IMR-90 (cell line): ENCODE data around the gene ZNFX1. TPM values are rescaled to one million over a fixed set of nuclear protein-coding genes. Genes with fewer than 3 reads are reported as not detected.

Experiments
- ATAC-seq: fragments of 200-7000 bp; cut with Tn5 transposase; 2 replicates; pipeline ENCODE4 v1.9.1; 2020; ENCODE audit warnings: low read depth, mild to moderate bottlenecking, moderate library complexity
- BruUV-seq: library from RNA; stranded (reverse); fragments of 400-500 nt; replicated peaks from 2 replicates; lab custom pipeline; 2021; lab: Mats Ljungman, UMichigan
- CTCF ChIA-PET: fragments of 300-600 bp; formaldehyde crosslinking; extraction: SDS; loops from one replicate; lab custom pipeline; 2021; ENCODE audit warnings: antibody characterized with exemption; lab: Yijun Ruan, JAX
- POLR2A ChIA-PET: fragments of 300-600 bp; sonication (Branson Sonifier 250); formaldehyde crosslinking; loops from one replicate; lab custom pipeline; 2022; ENCODE audit warnings: antibody characterized with exemption; ENCODE audit not compliant: unreplicated experiment; lab: Charles Lee
- DNase-seq: peaks from one replicate; pipeline ENCODE4 v3.0.0; 2013
- H2AFZ ChIP-seq: replicated peaks from 2 replicates; pipeline ENCODE3; 2013; ENCODE audit warnings: low read length, mild to moderate bottlenecking; ENCODE audit not compliant: poor library complexity
- H2AK5ac ChIP-seq: 2 replicates; pipeline ENCODE4 v1.6.1; 2013; ENCODE audit warnings: low read depth, low read length, inconsistent platforms
- H2AK9ac ChIP-seq: replicated peaks from 2 replicates; pipeline ENCODE3; 2013; ENCODE audit warnings: mild to moderate bottlenecking, low read depth, low read length, moderate library complexity; ENCODE audit not compliant: poor library complexity
- H2BK120ac ChIP-seq: 2 replicates; pipeline ENCODE4 v1.6.1; 2013; ENCODE audit warnings: low read depth, low read length, inconsistent platforms
- H2BK15ac ChIP-seq: 3 replicates; pipeline ENCODE4 v1.6.1; 2013; ENCODE audit warnings: low read depth, low read length, inconsistent platforms
- H2BK20ac ChIP-seq: 2 replicates; pipeline ENCODE4 v1.6.1; 2013; ENCODE audit warnings: low read depth, mild to moderate bottlenecking, inconsistent platforms, low read length, moderate library complexity
- H2BK5ac ChIP-seq: 2 replicates; pipeline ENCODE4 v1.6.1; 2013; ENCODE audit warnings: mild to moderate bottlenecking, low read depth, low read length, inconsistent platforms; ENCODE audit not compliant: poor library complexity, severe bottlenecking
- H3K14ac ChIP-seq: replicated peaks from 2 replicates; pipeline ENCODE4 v1.6.1; 2013; ENCODE audit warnings: low read depth, low read length, inconsistent platforms
- H3K18ac ChIP-seq: 2 replicates; pipeline ENCODE4 v1.6.1; 2013; ENCODE audit warnings: low read depth, low read length, control low read depth
- H3K23ac ChIP-seq: 2 replicates; pipeline ENCODE4 v1.6.1; 2013; ENCODE audit warnings: low read depth, low read length, inconsistent platforms
- H3K27ac ChIP-seq: 2 replicates; pipeline ENCODE4 v1.5.1; 2013; ENCODE audit warnings: mild to moderate bottlenecking, control low read depth, low read length; ENCODE audit not compliant: insufficient read depth
- H3K27me3 ChIP-seq: 2 replicates; pipeline ENCODE4 v1.6.1; 2013; ENCODE audit warnings: low read length; ENCODE audit not compliant: control insufficient read depth, insufficient read depth
- H3K36me3 ChIP-seq: 2 replicates; pipeline ENCODE4 v1.6.1; 2013; ENCODE audit warnings: low read length, mixed read lengths; ENCODE audit not compliant: control insufficient read depth, insufficient read depth
- H3K4ac ChIP-seq: 2 replicates; pipeline ENCODE4 v1.6.1; 2013; ENCODE audit warnings: low read depth, low read length, inconsistent platforms
- H3K4me1 ChIP-seq: 2 replicates; pipeline ENCODE4 v1.6.1; 2013; ENCODE audit warnings: low read length, mixed read lengths; ENCODE audit not compliant: control insufficient read depth, insufficient read depth
- H3K4me2 ChIP-seq: 2 replicates; pipeline ENCODE4 v1.6.1; 2013; ENCODE audit warnings: low read depth, mild to moderate bottlenecking, control low read depth, low read length, moderate library complexity
- H3K4me3 ChIP-seq: 2 replicates; pipeline ENCODE4 v1.5.1; 2013; ENCODE audit warnings: low read depth, mild to moderate bottlenecking, control low read depth, low read length, moderate library complexity; ENCODE audit not compliant: insufficient read depth
- H3K56ac ChIP-seq: 2 replicates; pipeline ENCODE4 v1.6.1; 2013; ENCODE audit warnings: low read length, inconsistent platforms; ENCODE audit not compliant: insufficient read depth; ENCODE audit errors: extremely low read depth
- H3K79me1 ChIP-seq, 2 experiments: 2 replicates each; pipeline ENCODE4 v1.6.1; 2013; ENCODE audit warnings: low read length in 2 of 2, inconsistent platforms in 1 of 2, low read depth in 1 of 2
- H3K9ac ChIP-seq: 2 replicates; pipeline ENCODE4 v1.6.1; 2013; ENCODE audit warnings: low read depth, low read length, control low read depth
- H3K9me1 ChIP-seq: 2 replicates; pipeline ENCODE4 v1.6.1; 2013; ENCODE audit warnings: low read length, inconsistent platforms; ENCODE audit not compliant: insufficient read depth
- H3K9me3 ChIP-seq: 2 replicates; pipeline ENCODE4 v1.6.1; 2013; ENCODE audit warnings: low read length; ENCODE audit not compliant: control insufficient read depth, insufficient read depth
- H4K20me1 ChIP-seq: 2 replicates; pipeline ENCODE4 v1.6.1; 2013; ENCODE audit warnings: low read length, inconsistent platforms; ENCODE audit not compliant: insufficient read depth
- H4K5ac ChIP-seq: 2 replicates; pipeline ENCODE4 v1.6.1; 2013; ENCODE audit warnings: mild to moderate bottlenecking, low read depth, low read length, control low read depth
- H4K8ac ChIP-seq, 2 experiments: 2 replicates each; pipeline ENCODE4 v1.6.1; 2013; ENCODE audit warnings: low read depth in 2 of 2, low read length in 2 of 2, control low read depth in 1 of 2, inconsistent platforms in 1 of 2
- H4K91ac ChIP-seq: 2 replicates; pipeline ENCODE4 v1.6.1; 2013; ENCODE audit warnings: low read depth, low read length, inconsistent platforms; ENCODE audit not compliant: insufficient read depth
- BHLHE40 ChIP-seq: fragments of 150-350 bp; IDR thresholded peaks from 2 replicates; pipeline ENCODE4 v1.6.1; 2016; ENCODE audit warnings: mild to moderate bottlenecking, low read depth, low read length
- CEBPB ChIP-seq: IDR thresholded peaks from 2 replicates; pipeline ENCODE4 v1.6.1; 2012; ENCODE audit warnings: low read depth, low read length, improper control_type of control experiment
- CHD1 ChIP-seq: IDR thresholded peaks from 2 replicates; pipeline ENCODE4 v1.6.1; 2012; ENCODE audit warnings: low read depth, low read length, improper control_type of control experiment
- CTCF ChIP-seq: conservative IDR thresholded peaks from 2 replicates; pipeline ENCODE4 v1.5.1; 2012; ENCODE audit warnings: mild to moderate bottlenecking, low read depth, low read length, improper control_type of control experiment
- ELK1 ChIP-seq: fragments of 150-350 bp; IDR thresholded peaks from 2 replicates; pipeline ENCODE4 v1.6.1; 2016; ENCODE audit warnings: low read depth, mild to moderate bottlenecking, low read length, moderate library complexity, borderline replicate concordance
- FOS ChIP-seq: fragments of 150-350 bp; IDR thresholded peaks from 2 replicates; pipeline ENCODE4 v1.6.1; 2016; ENCODE audit warnings: low read depth, low read length
- MAFK ChIP-seq: IDR thresholded peaks from 2 replicates; pipeline ENCODE4 v1.6.1; 2012; ENCODE audit warnings: low read depth, low read length, improper control_type of control experiment
- MAZ ChIP-seq: IDR thresholded peaks from 2 replicates; pipeline ENCODE4 v1.6.1; 2012; ENCODE audit warnings: low read depth, mild to moderate bottlenecking, low read length, improper control_type of control experiment, moderate library complexity, borderline replicate concordance
- MXI1 ChIP-seq: IDR thresholded peaks from 2 replicates; pipeline ENCODE4 v1.6.1; 2012; ENCODE audit warnings: low read depth, mild to moderate bottlenecking, low read length, moderate library complexity, borderline replicate concordance
- NFE2L2 ChIP-seq: fragments of 150-350 bp; IDR thresholded peaks from 2 replicates; pipeline ENCODE4 v1.6.1; 2016; ENCODE audit warnings: low read depth, mild to moderate bottlenecking, low read length
- POLR2A ChIP-seq: IDR thresholded peaks from 2 replicates; pipeline ENCODE4 v1.6.1; 2012; ENCODE audit warnings: mild to moderate bottlenecking, low read depth, low read length
- RAD21 ChIP-seq: IDR thresholded peaks from 2 replicates; pipeline ENCODE4 v1.6.1; 2012; ENCODE audit warnings: low read length, improper control_type of control experiment
- RCOR1 ChIP-seq: IDR thresholded peaks from 2 replicates; pipeline ENCODE4 v1.6.1; 2012; ENCODE audit warnings: mild to moderate bottlenecking, low read length, improper control_type of control experiment; ENCODE audit not compliant: insufficient replicate concordance
- RFX5 ChIP-seq: IDR thresholded peaks from 2 replicates; pipeline ENCODE4 v1.8.0; 2012; ENCODE audit warnings: low read depth, mild to moderate bottlenecking, low read length, moderate library complexity
- SMC3 ChIP-seq: fragments of 150-350 bp; IDR thresholded peaks from 2 replicates; pipeline ENCODE4 v1.6.1; 2016; ENCODE audit warnings: low read depth, mild to moderate bottlenecking, antibody characterized with exemption, low read length, moderate library complexity
- USF2 ChIP-seq: fragments of 150-350 bp; IDR thresholded peaks from 2 replicates; pipeline ENCODE4 v1.6.1; 2017; ENCODE audit warnings: mild to moderate bottlenecking, antibody characterized with exemption, low read length, low read depth
- WGBS, 2 experiments: methylation state at CpG; one replicate each; pipeline versions ENCODE4 v1.1.5 to v1.1.7; 2013; ENCODE audit warnings: missing lambda C conversion rate in 2 of 2; ENCODE audit not compliant: insufficient read length in 1 of 2; ENCODE audit errors: extremely low coverage in 2 of 2; 5-methylcytosine and 5-hydroxymethylcytosine counted together
- dilution Hi-C: fragments of 300-500 bp; cut with HindIII; formaldehyde crosslinking; loops from one replicate; pipeline ENCODE4 v1.14.3; 2018; ENCODE audit warnings: low sequenced_read_pairs; ENCODE audit not compliant: unreplicated experiment
- in situ Hi-C: fragments of 300-500 bp; cut with MboI; formaldehyde crosslinking; loops from 3 replicates; pipeline ENCODE4 v1.14.3; 2019; ENCODE audit warnings: low sequenced_read_pairs, inconsistent platforms, mixed read lengths
- intact Hi-C: fragments of 100-400 bp; cut with micrococcal nuclease; formaldehyde crosslinking; loops from 2 replicates; pipeline ENCODE4 v1.10.0; 2022
- polyA plus RNA-seq, 3 experiments: library from polyadenylated mRNA; depleted of rRNA; stranded (reverse); fragments of >200 nt; gene quantifications; 2 replicates each; pipeline ENCODE4 v1.2.3, GENCODE V29; 2012; ENCODE audit warnings: low replicate concordance in 1 of 3
- total RNA-seq: library from RNA; depleted of rRNA; stranded (reverse); fragments of >200 nt; gene quantifications from 2 replicates; pipeline ENCODE4 v1.2.3, GENCODE V29; 2012

Gene ZNFX1
- total and polyA plus RNA-seq, 2 of the 4 experiments (the other 2 are of a cell fraction): 10.9 to 60.9 TPM

GRCh38 chr20:49291200-49291599, 13.3 kb upstream of the ZNFX1 start:
- Histone ChIP-seq H3K36me3 (peaks cover 46% of the 10 kb centered on the region), H3K14ac (no peak overlapping the region), H3K27ac (no peak overlapping the region), H2AFZ (no peak overlapping the region), H2BK5ac (no peak overlapping the region), H2BK120ac (no peak overlapping the region), H3K4me1 (peaks cover 6% of the 10 kb centered on the region), H3K4me2 (no peak overlapping the region), H3K4me3 (no peak overlapping the region), H3K27me3 (no peaks in the 10 kb centered on the region), H3K9ac (no peak overlapping the region), H3K79me1 (peaks cover 20 to 48% of the 10 kb centered on the region in 2 experiments), H3K4ac (no peak overlapping the region), H4K8ac (no peak overlapping the region; a peak in 1 of 4 replicates), H4K91ac (no peak overlapping the region), H2AK5ac (no peak overlapping the region), H3K9me3 (peaks cover 11% of the 10 kb centered on the region), H3K23ac (no peak overlapping the region), H3K56ac (no peak overlapping the region), H4K5ac (no peak overlapping the region), H2BK15ac (no peak overlapping the region), H3K9me1 (peaks cover 14% of the 10 kb centered on the region), H4K20me1 (peaks cover 61% of the 10 kb centered on the region), H2BK20ac (no peak overlapping the region), H2AK9ac (no peak overlapping the region), H3K18ac (no peak overlapping the region)
- DNase-seq: no peak
- in situ Hi-C loops: no loop called here
- POLR2A ChIA-PET: no interaction called here
- CTCF ChIA-PET: no interaction called here
- dilution Hi-C loops: no loop called here
- TF ChIP-seq MXI1: no peak
- TF ChIP-seq ELK1: no peak
- TF ChIP-seq RCOR1: no peak
- no peak for TF ChIP-seq NFE2L2
- TF ChIP-seq RFX5: no peak
- no peak for TF ChIP-seq POLR2A
- TF ChIP-seq FOS: no peak
- no peak for TF ChIP-seq CEBPB
- TF ChIP-seq BHLHE40: no peak
- TF ChIP-seq MAFK: no peak
- TF ChIP-seq CHD1: no peak
- no peak for TF ChIP-seq SMC3
- TF ChIP-seq CTCF: no peak
- TF ChIP-seq USF2: no peak
- no peak for TF ChIP-seq RAD21
- no peak for TF ChIP-seq MAZ
- no TSS peak for BruUV-seq
- WGBS, 2 experiments: no CpG with 5 or more reads among the region's 1 CpG
- intact Hi-C loops: no loop called here
- no peak for ATAC-seq
